ENCODE data around the gene CNKSR3. TPM values are rescaled to one million over a fixed set of nuclear protein-coding genes. Genes with fewer than 3 reads are reported as not detected.

CNKSR3 gene
- polyA plus RNA-seq, 1 donor from 2014 or later: 3.0 TPM

- no peak overlapping the region for H3K4me3 ChIP-seq (ENCODE audit: low read length)
- TF ChIP-seq MXI1 (conservative IDR thresholded peaks at IDR 0.05; ENCODE audit: poor library complexity, severe bottlenecking) (no peak), CTCF (IDR thresholded peaks at IDR 0.05; ENCODE audit: poor library complexity, severe bottlenecking) (no peak)
- no peak overlapping the region for H3K27ac ChIP-seq (ENCODE audit: low read length)
- H4K20me1 ChIP-seq (ENCODE audit: insufficient read depth): no peaks in the 10 kb centered on the region
- no peaks in the 10 kb centered on the region for H3F3A ChIP-seq (ENCODE audit: insufficient read depth, low read length, poor library complexity, severe bottlenecking)
- H3K27me3 ChIP-seq (ENCODE audit: insufficient read depth, low read depth, low read length): no peaks in the 10 kb centered on the region
- no peak overlapping the region for H3K9ac ChIP-seq (ENCODE audit: low read length)
- no peak overlapping the region for H3K4me2 ChIP-seq (ENCODE audit: low read length)
- no peaks in the 10 kb centered on the region for H3K9me3 ChIP-seq (ENCODE audit: low read length)
- H3K79me2 ChIP-seq (replicated peaks; ENCODE audit: insufficient read depth, low read length): peaks cover 15% of the 10 kb centered on the region
- no peak overlapping the region for H2AFZ ChIP-seq (ENCODE audit: low read depth, low read length)
- H3K9me2 ChIP-seq (ENCODE audit: insufficient read depth, low read length): no peaks in the 10 kb centered on the region
- H3K36me3 ChIP-seq (ENCODE audit: insufficient read depth, low read length): no peaks in the 10 kb centered on the region
These were observed 5.5 kb downstream of the CNKSR3 start for GRCh38 chr6:154504865-154505449.

- Histone ChIP-seq H3K27me3 (ENCODE audit: insufficient read depth, low read depth, low read length) (no peaks in the 10 kb centered on the region), H3F3A (ENCODE audit: insufficient read depth, low read length, poor library complexity, severe bottlenecking) (no peaks in the 10 kb centered on the region), H3K27ac (ENCODE audit: low read length) (no peak overlapping the region), H3K9me2 (ENCODE audit: insufficient read depth, low read length) (no peaks in the 10 kb centered on the region), H3K4me3 (ENCODE audit: low read length) (no peak overlapping the region), H3K9me3 (ENCODE audit: low read length) (no peaks in the 10 kb centered on the region), H2AFZ (ENCODE audit: low read depth, low read length) (no peak overlapping the region), H3K9ac (ENCODE audit: low read length) (no peak overlapping the region), H3K4me2 (ENCODE audit: low read length) (no peak overlapping the region), H3K79me2 (replicated peaks; ENCODE audit: insufficient read depth, low read length) (peaks cover 15% of the 10 kb centered on the region), H3K36me3 (ENCODE audit: insufficient read depth, low read length) (no peaks in the 10 kb centered on the region), H4K20me1 (ENCODE audit: insufficient read depth) (no peaks in the 10 kb centered on the region)
- no peak for TF ChIP-seq TAF1 (IDR thresholded peaks at IDR 0.05; ENCODE audit: low read depth)
- TF ChIP-seq MXI1 (conservative IDR thresholded peaks at IDR 0.05; ENCODE audit: poor library complexity, severe bottlenecking): no peak
- no peak for TF ChIP-seq REST (IDR thresholded peaks at IDR 0.05; ENCODE audit: borderline replicate concordance)
- no peak for TF ChIP-seq POLR2AphosphoS5 (IDR thresholded peaks at IDR 0.05)
- TF ChIP-seq EP300 (conservative IDR thresholded peaks at IDR 0.05; ENCODE audit: poor library complexity, severe bottlenecking): no peak
- no peak for TF ChIP-seq EZH2 (IDR thresholded peaks at IDR 0.05; ENCODE audit: borderline replicate concordance, insufficient read depth, low read length, poor library complexity, severe bottlenecking)
These were observed 6.4 kb downstream of the CNKSR3 start for GRCh38 chr6:154504102-154504501.

GRCh38 chr6:154503658-154504057, 6.8 kb downstream of the CNKSR3 start:
- Histone ChIP-seq H3K79me2 (replicated peaks; ENCODE audit: insufficient read depth, low read length) (peaks cover 15% of the 10 kb centered on the region), H3K27ac (ENCODE audit: low read length) (no peak overlapping the region), H3K4me2 (ENCODE audit: low read length) (no peak overlapping the region)

More at GRCh38 chr6:154503658-154504057, 6.8 kb downstream of the CNKSR3 start:
- Histone ChIP-seq H3K36me3 (ENCODE audit: insufficient read depth, low read length) (no peaks in the 10 kb centered on the region), H3K4me3 (ENCODE audit: low read length) (no peak overlapping the region), H2AFZ (ENCODE audit: low read depth, low read length) (no peak overlapping the region), H3F3A (ENCODE audit: insufficient read depth, low read length, poor library complexity, severe bottlenecking) (no peaks in the 10 kb centered on the region), H3K9me3 (ENCODE audit: low read length) (no peaks in the 10 kb centered on the region), H3K9ac (ENCODE audit: low read length) (no peak overlapping the region), H3K9me2 (ENCODE audit: insufficient read depth, low read length) (no peaks in the 10 kb centered on the region), H4K20me1 (ENCODE audit: insufficient read depth) (no peaks in the 10 kb centered on the region), H3K27me3 (ENCODE audit: insufficient read depth, low read depth, low read length) (no peaks in the 10 kb centered on the region)
- TF ChIP-seq TAF1 (IDR thresholded peaks at IDR 0.05; ENCODE audit: low read depth) (no peak), POLR2AphosphoS5 (IDR thresholded peaks at IDR 0.05) (no peak), MXI1 (conservative IDR thresholded peaks at IDR 0.05; ENCODE audit: poor library complexity, severe bottlenecking) (no peak), SMC3 (conservative IDR thresholded peaks at IDR 0.05; ENCODE audit: poor library complexity) (no peak), RAD21 (conservative IDR thresholded peaks at IDR 0.05) (no peak), CTCF (IDR thresholded peaks at IDR 0.05; ENCODE audit: poor library complexity, severe bottlenecking) (no peak), EP300 (conservative IDR thresholded peaks at IDR 0.05; ENCODE audit: poor library complexity, severe bottlenecking) (no peak), EZH2 (IDR thresholded peaks at IDR 0.05; ENCODE audit: borderline replicate concordance, insufficient read depth, low read length, poor library complexity, severe bottlenecking) (no peak), REST (IDR thresholded peaks at IDR 0.05; ENCODE audit: borderline replicate concordance) (no peak)

All from neural cell (in vitro differentiated cells).